Esophagus squamous epithelium (tissue), 4 donors: ENCODE measurements around the gene RNF19B.

Experiments
- POLR2A ChIP-seq, 4 donors: fragments of 450-650 bp; IDR thresholded peaks; one replicate each; pipeline ENCODE4 v1.6.1; 2017; ENCODE audit warnings: antibody characterized with exemption in 4 of 4, mild to moderate bottlenecking in 4 of 4, moderate library complexity in 3 of 4
- TF ChIP-seq, protein P1 (sequence below), 6 experiments: fragments of 450-650 bp in 4 of 6; fragments of 200-600 bp in 2 of 6; sonication (generic) in 2 of 6; IDR thresholded peaks; one replicate each; pipeline ENCODE4 v1.5.1; 2016 to 2019; ENCODE audit warnings: antibody characterized with exemption in 6 of 6, mild to moderate bottlenecking in 4 of 6, moderate library complexity in 4 of 6

- TF ChIP-seq, protein P1, sequence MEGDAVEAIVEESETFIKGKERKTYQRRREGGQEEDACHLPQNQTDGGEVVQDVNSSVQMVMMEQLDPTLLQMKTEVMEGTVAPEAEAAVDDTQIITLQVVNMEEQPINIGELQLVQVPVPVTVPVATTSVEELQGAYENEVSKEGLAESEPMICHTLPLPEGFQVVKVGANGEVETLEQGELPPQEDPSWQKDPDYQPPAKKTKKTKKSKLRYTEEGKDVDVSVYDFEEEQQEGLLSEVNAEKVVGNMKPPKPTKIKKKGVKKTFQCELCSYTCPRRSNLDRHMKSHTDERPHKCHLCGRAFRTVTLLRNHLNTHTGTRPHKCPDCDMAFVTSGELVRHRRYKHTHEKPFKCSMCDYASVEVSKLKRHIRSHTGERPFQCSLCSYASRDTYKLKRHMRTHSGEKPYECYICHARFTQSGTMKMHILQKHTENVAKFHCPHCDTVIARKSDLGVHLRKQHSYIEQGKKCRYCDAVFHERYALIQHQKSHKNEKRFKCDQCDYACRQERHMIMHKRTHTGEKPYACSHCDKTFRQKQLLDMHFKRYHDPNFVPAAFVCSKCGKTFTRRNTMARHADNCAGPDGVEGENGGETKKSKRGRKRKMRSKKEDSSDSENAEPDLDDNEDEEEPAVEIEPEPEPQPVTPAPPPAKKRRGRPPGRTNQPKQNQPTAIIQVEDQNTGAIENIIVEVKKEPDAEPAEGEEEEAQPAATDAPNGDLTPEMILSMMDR (IDR thresholded peaks at IDR 0.05), result no peak
- no peak for TF ChIP-seq POLR2A (IDR thresholded peaks at IDR 0.05)
Measured at GRCh38 chr1:32991819-32992488, 27.3 kb upstream of the RNF19B start.
